Endothelial cell (in vitro differentiated cells): Measurements from ENCODE around the gene SPC25. TPM values are rescaled to one million over a fixed set of nuclear protein-coding genes. Genes with fewer than 3 reads are reported as not detected.

Source experiments
- DNase-seq: peaks from one replicate; pipeline ENCODE4 v3.0.0; 2021; ENCODE audit warnings: low spot score
- H3K27ac Mint-ChIP-seq: one replicate; pipeline ENCODE4 v1.8.0; 2021; ENCODE audit warnings: mixed read lengths, inconsistent platforms; ENCODE audit not compliant: unreplicated experiment
- H3K27me3 Mint-ChIP-seq: one replicate; pipeline ENCODE4 v1.8.0; 2021; ENCODE audit warnings: mild to moderate bottlenecking, moderate library complexity, mixed read lengths, inconsistent platforms; ENCODE audit not compliant: unreplicated experiment
- H3K36me3 Mint-ChIP-seq: one replicate; pipeline ENCODE4 v1.8.0; 2021; ENCODE audit warnings: mild to moderate bottlenecking, low read depth, mixed read lengths, inconsistent platforms; ENCODE audit not compliant: unreplicated experiment
- H3K4me1 Mint-ChIP-seq: one replicate; pipeline ENCODE4 v1.8.0; 2021; ENCODE audit warnings: mild to moderate bottlenecking, mixed read lengths, inconsistent platforms; ENCODE audit not compliant: unreplicated experiment
- H3K4me3 Mint-ChIP-seq: one replicate; pipeline ENCODE4 v1.8.0; 2021; ENCODE audit warnings: mild to moderate bottlenecking, mixed read lengths, inconsistent platforms; ENCODE audit not compliant: unreplicated experiment
- H3K9me3 Mint-ChIP-seq: one replicate; pipeline ENCODE4 v1.8.0; 2021; ENCODE audit warnings: mixed read lengths, inconsistent platforms; ENCODE audit not compliant: unreplicated experiment
- total RNA-seq: library from RNA; stranded (reverse); fragmentation: NEBNext Ultra II Directional; extraction: Animal tissue kit (Norgen Biotek cat#: 25700); gene quantifications from one replicate; pipeline ENCODE4 v1.2.1, GENCODE V29; 2021; ENCODE audit not compliant: unreplicated experiment
- TF ChIP-seq, protein P1 (sequence below): fragments of 200-600 bp; sonication (generic); IDR thresholded peaks from one replicate; pipeline ENCODE4 v1.5.0; 2021; ENCODE audit warnings: antibody characterized with exemption; ENCODE audit not compliant: unreplicated experiment

SPC25 gene
- total RNA-seq, 1 donor from 2014 or later = 6.2 TPM

GRCh38 chr2:168835969-168836368 is 54.3 kb downstream of the SPC25 start:
- H3K27me3 Mint-ChIP-seq = peaks cover 3% of the 10 kb centered on the region
- H3K36me3 Mint-ChIP-seq = no peaks in the 10 kb centered on the region

GRCh38 chr2:168831662-168832061 is 58.6 kb downstream of the SPC25 start:
- peaks cover 3% of the 10 kb centered on the region for H3K27me3 Mint-ChIP-seq
- TF ChIP-seq, protein P1, sequence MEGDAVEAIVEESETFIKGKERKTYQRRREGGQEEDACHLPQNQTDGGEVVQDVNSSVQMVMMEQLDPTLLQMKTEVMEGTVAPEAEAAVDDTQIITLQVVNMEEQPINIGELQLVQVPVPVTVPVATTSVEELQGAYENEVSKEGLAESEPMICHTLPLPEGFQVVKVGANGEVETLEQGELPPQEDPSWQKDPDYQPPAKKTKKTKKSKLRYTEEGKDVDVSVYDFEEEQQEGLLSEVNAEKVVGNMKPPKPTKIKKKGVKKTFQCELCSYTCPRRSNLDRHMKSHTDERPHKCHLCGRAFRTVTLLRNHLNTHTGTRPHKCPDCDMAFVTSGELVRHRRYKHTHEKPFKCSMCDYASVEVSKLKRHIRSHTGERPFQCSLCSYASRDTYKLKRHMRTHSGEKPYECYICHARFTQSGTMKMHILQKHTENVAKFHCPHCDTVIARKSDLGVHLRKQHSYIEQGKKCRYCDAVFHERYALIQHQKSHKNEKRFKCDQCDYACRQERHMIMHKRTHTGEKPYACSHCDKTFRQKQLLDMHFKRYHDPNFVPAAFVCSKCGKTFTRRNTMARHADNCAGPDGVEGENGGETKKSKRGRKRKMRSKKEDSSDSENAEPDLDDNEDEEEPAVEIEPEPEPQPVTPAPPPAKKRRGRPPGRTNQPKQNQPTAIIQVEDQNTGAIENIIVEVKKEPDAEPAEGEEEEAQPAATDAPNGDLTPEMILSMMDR = no peak
- H3K36me3 Mint-ChIP-seq = no peaks in the 10 kb centered on the region
- no peak overlapping the region for H3K27ac Mint-ChIP-seq
- no peaks in the 10 kb centered on the region for H3K4me1 Mint-ChIP-seq
- H3K9me3 Mint-ChIP-seq = no peaks in the 10 kb centered on the region
- no peak overlapping the region for H3K4me3 Mint-ChIP-seq
- no peak for DNase-seq

More at GRCh38 chr2:168835969-168836368, 54.3 kb downstream of the SPC25 start:
- H3K4me3 Mint-ChIP-seq = no peak overlapping the region
- H3K9me3 Mint-ChIP-seq = no peaks in the 10 kb centered on the region
- DNase-seq = no peak
- TF ChIP-seq, protein P1 = no peak
- no peak overlapping the region for H3K27ac Mint-ChIP-seq
- no peaks in the 10 kb centered on the region for H3K4me1 Mint-ChIP-seq

GRCh38 chr2:168830958-168831357 is 59.3 kb downstream of the SPC25 start:
- TF ChIP-seq, protein P1 = no peak
- Mint-ChIP-seq H3K36me3 (no peaks in the 10 kb centered on the region), H3K4me1 (no peaks in the 10 kb centered on the region), H3K9me3 (no peaks in the 10 kb centered on the region), H3K27me3 (peaks cover 2% of the 10 kb centered on the region), H3K4me3 (no peak overlapping the region), H3K27ac (no peak overlapping the region)
- DNase-seq = no peak

DNA sequence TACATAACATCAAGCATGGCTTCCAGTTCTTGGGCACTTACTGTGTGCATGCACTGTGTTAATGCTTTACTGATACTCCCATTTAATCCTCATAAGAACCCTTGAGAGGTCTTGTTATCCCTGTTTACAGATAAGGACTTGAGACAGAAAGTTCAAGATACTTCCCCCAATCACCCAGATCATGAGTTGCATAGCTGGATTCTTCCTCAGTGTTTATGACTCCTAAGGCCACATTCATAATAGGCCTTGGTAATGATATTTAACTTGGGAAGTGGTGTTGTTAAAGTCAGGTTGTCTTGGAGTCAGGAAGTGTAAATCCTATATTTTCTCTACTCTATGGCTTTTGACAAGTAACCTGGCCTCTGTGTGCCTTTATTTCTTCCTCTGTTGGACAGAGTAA is 65.1 kb downstream of the SPC25 start:
- no peak overlapping the region for H3K4me3 Mint-ChIP-seq
- H3K9me3 Mint-ChIP-seq = no peaks in the 10 kb centered on the region
- H3K4me1 Mint-ChIP-seq = no peaks in the 10 kb centered on the region
- no peak overlapping the region for H3K27ac Mint-ChIP-seq
- no peaks in the 10 kb centered on the region for H3K36me3 Mint-ChIP-seq
- TF ChIP-seq, protein P1 = no peak
- no peak for DNase-seq
- H3K27me3 Mint-ChIP-seq = peaks cover 2% of the 10 kb centered on the region

- no peak for DNase-seq
- Mint-ChIP-seq H3K27me3 (peaks cover 1% of the 10 kb centered on the region), H3K4me1 (no peaks in the 10 kb centered on the region), H3K9me3 (no peaks in the 10 kb centered on the region), H3K27ac (no peak overlapping the region), H3K4me3 (no peak overlapping the region), H3K36me3 (no peaks in the 10 kb centered on the region)
- TF ChIP-seq, protein P1 = no peak
These were observed 68.2 kb downstream of the SPC25 start for GRCh38 chr2:168821992-168822391.
